DND-41 (cell line): ENCODE measurements around the gene DNAJC16.

ENCODE experiments used
- CTCF ChIP-seq: IDR thresholded peaks from 2 replicates; pipeline ENCODE4 v1.5.1; 2012; ENCODE audit warnings: borderline replicate concordance, low read length, moderate library complexity, mild to moderate bottlenecking; ENCODE audit not compliant: poor library complexity, severe bottlenecking; ENCODE audit errors: extremely low read depth
- EZH2 ChIP-seq: IDR thresholded peaks from 3 replicates; pipeline ENCODE4 v1.6.1; 2012; ENCODE audit warnings: borderline replicate concordance, low read depth, mild to moderate bottlenecking, moderate library complexity, low read length, inconsistent platforms; ENCODE audit not compliant: severe bottlenecking

- TF ChIP-seq CTCF (no peak), EZH2 (no peak)
Observed at GRCh38 chr1:15488371-15488770, 38.3 kb upstream of the DNAJC16 start.
